Astrocyte of the cerebellum (primary cell): ENCODE results near the gene ZNF100.
"Not testable (repeated sequence)": the region's sequence is repeated elsewhere in the genome, so short reads cannot be mapped to it uniquely, and the experiment has no call there.

Experiments used
- DNase-seq: peaks from one replicate; pipeline ENCODE4 v3.0.0-alpha.2; 2011; ENCODE audit warnings: low read depth
- H3K4me3 ChIP-seq: 2 replicates; pipeline ENCODE4 v1.5.1; 2011; ENCODE audit warnings: mild to moderate bottlenecking, low read depth, low read length, moderate library complexity
- CTCF ChIP-seq: IDR thresholded peaks from 2 replicates; pipeline ENCODE4 v1.5.1; 2012; ENCODE audit warnings: low read length, low read depth, moderate library complexity, mild to moderate bottlenecking; ENCODE audit errors: missing control alignments
- in situ Hi-C: cut with HindIII; loops from 2 replicates; pipeline ENCODE4 v1.10.0; 2017; ENCODE audit warnings: low sequenced_read_pairs

The ZNF100 gene

GRCh38 chr19:21767065-21767800 is at the start of gene ZNF100:
TSS of gene ZNF100 (minus strand) at chr19:21767579. CDS start at chr19:21767429, 150 bp downstream.
- no peak for TF ChIP-seq CTCF
- H3K4me3 ChIP-seq, result peak within 1 kb of the TSS; percentile 91
- peak; percentile 89 for DNase-seq
- in situ Hi-C loops, result no loop called here

- DNase-seq, result no peak
- no peak for TF ChIP-seq CTCF
- in situ Hi-C loops, result no loop called here
- no peak overlapping the region for H3K4me3 ChIP-seq
Measured at GRCh38 chr19:21812448-21812847, 45.1 kb upstream of the ZNF100 start.

- DNase-seq, H3K4me3 ChIP-seq, in situ Hi-C loops: not testable (repeated sequence)
Measured at GRCh38 chr19:21808400-21809000, 41.1 kb upstream of the ZNF100 start.

- in situ Hi-C loops, result no loop called here
Measured at GRCh38 chr19:21789466-21790085, 22.2 kb upstream of the ZNF100 start.

GRCh38 chr19:21786936-21787335 is 19.6 kb upstream of the ZNF100 start:
- no peak for DNase-seq
- no peak for TF ChIP-seq CTCF
- in situ Hi-C loops, result no loop called here
- H3K4me3 ChIP-seq, result no peak overlapping the region

More at GRCh38 chr19:21789466-21790085, 22.2 kb upstream of the ZNF100 start:
- DNase-seq, result no peak
- no peak overlapping the region for H3K4me3 ChIP-seq
- TF ChIP-seq CTCF, result no peak

- DNase-seq, H3K4me3 ChIP-seq, in situ Hi-C loops: not testable (repeated sequence)
Measured at GRCh38 chr19:21775792-21776191, 8.4 kb upstream of the ZNF100 start.

GRCh38 chr19:21766705-21767064 is 694 bp downstream of the ZNF100 start:
- DNase-seq, in situ Hi-C loops: not testable (repeated sequence)
- H3K4me3 ChIP-seq, result peak overlapping the region; percentile 91

GRCh38 chr19:21765151-21765550 is 2.2 kb downstream of the ZNF100 start:
- DNase-seq, result no peak
- no peak overlapping the region for H3K4me3 ChIP-seq
- in situ Hi-C loops, result no loop called here
- TF ChIP-seq CTCF, result no peak

- in situ Hi-C loops, result not testable (repeated sequence)
Measured at GRCh38 chr19:21761547-21761946, 5.8 kb downstream of the ZNF100 start.

More at GRCh38 chr19:21761547-21761946, 5.8 kb downstream of the ZNF100 start:
- DNase-seq, H3K4me3 ChIP-seq: not testable (repeated sequence)
